ENCODE data around the gene RAB5A. TPM values are rescaled to one million over a fixed set of nuclear protein-coding genes. Genes with fewer than 3 reads are reported as not detected.

RAB5A gene
- total RNA-seq, 2 experiments from 2014 or later = 46.4 to 47.5 TPM

DNA sequence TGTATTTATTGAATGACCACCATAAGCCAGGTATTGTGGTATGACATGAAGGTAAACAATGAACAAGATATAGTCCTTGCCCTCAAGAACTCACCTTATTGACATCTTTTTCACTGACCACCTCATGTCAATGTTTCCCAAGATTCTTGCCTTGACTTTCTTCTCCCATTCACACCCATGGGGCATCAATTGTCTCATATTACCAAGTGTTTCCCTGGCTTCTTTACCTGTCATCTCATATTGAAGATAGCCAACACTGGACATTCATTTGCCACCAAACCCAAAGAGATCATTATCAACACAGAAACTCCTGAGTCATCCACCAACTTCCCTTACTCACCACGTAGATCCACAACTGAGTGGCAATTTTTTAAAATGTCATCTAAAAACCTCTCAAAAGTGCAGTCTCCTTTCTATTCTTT is 15.1 kb upstream of the RAB5A start:
- Mint-ChIP-seq H3K27me3 (ENCODE audit: low read depth) (peaks cover 10% of the 10 kb centered on the region), H3K36me3 (ENCODE audit: low read depth) (no peaks in the 10 kb centered on the region), H3K27ac (no peak overlapping the region), H3K4me1 (ENCODE audit: low read depth) (peaks cover 23% of the 10 kb centered on the region), H3K4me3 (no peak overlapping the region), H3K9me3 (no peaks in the 10 kb centered on the region)
- intact Hi-C loops (cut with micrococcal nuclease) = loop anchor here (1.0 kb wide), 2 partner anchors 16 to 45 kb away; partner anchors contain the start of gene RAB5A
- CTCF ChIA-PET = interaction anchor here (0.6 kb wide), 1 partner anchor 1474 kb away, joined by 3 read pairs; no protein-coding TSS in a partner anchor
- DNase-seq = no peak

DNA sequence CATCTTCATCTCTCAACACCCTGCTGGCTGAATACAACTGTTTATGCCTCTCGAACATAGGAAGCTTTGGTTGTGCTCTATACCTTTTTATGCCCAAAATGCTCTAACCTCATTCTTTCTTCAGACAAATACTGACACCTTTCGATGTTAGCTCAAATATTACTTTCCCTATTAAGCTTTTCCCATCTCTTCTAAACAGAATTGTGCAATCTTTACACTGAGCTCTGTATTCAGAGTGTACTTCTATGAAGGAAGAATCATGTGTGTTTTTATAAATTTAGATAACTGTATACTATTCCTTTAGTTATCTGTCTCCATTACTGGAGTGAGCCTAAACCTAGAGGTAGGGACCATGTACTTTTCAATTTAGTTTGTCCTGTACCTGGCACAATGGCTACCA is 14.5 kb upstream of the RAB5A start:
- Mint-ChIP-seq H3K36me3 (ENCODE audit: low read depth) (no peaks in the 10 kb centered on the region), H3K27me3 (ENCODE audit: low read depth) (peaks cover 10% of the 10 kb centered on the region), H3K9me3 (no peaks in the 10 kb centered on the region), H3K27ac (no peak overlapping the region), H3K4me1 (ENCODE audit: low read depth) (peaks cover 26% of the 10 kb centered on the region), H3K4me3 (no peak overlapping the region)
- CTCF ChIA-PET = no interaction called here
- intact Hi-C loops (cut with micrococcal nuclease) = no loop called here
- DNase-seq = no peak

DNA sequence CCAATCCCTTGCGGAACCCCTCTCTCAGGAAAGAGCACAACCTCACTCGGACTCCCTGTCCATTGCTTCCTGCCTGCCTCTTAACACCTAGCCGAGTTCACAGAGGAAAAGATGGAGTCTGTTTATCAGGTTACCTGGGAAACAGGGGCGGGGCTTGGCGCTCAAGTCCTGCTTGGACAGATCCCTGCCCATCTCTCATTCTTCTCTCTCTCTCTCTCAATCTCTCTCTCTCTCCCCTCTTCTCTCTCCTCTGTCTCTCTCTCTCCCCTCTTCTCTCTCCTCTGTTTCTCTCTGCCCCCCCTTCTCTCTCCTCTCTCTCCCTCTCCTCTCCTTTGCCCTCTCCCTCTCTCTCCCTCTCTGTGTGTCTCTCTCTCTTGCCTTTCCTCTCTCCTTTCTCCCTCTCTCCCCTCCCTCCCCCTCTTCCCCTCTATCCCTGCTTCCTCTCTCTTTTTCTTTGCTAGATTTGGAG is 12.8 kb upstream of the RAB5A start, which contains the start of gene EFHB:
Gene EFHB, minus strand, starts transcription at position 120 of the 469 bp plus-strand sequence. CDS start 199 bp downstream, outside the sequence.
- H3K4me3 Mint-ChIP-seq = no peak within 1 kb of the TSS
- H3K27me3 Mint-ChIP-seq (ENCODE audit: low read depth) = peaks cover 10% of the 10 kb centered on the region
- H3K36me3 Mint-ChIP-seq (ENCODE audit: low read depth) = no peaks in the 10 kb centered on the region
- H3K9me3 Mint-ChIP-seq = no peaks in the 10 kb centered on the region
- H3K4me1 Mint-ChIP-seq (ENCODE audit: low read depth) = peaks cover 31% of the 10 kb centered on the region
- peak; percentile 37 for DNase-seq
- intact Hi-C loops (cut with micrococcal nuclease) = no loop called here
- CTCF ChIA-PET = no interaction called here
- no peak within 1 kb of the TSS for H3K27ac Mint-ChIP-seq

- intact Hi-C loops (cut with micrococcal nuclease) = loop anchor here (1.0 to 2.0 kb wide), 4 partner anchors 9 to 249 kb away; partner anchors contain the start of genes KAT2B and SGO1
- peak overlapping the region; percentile 63 for H3K27ac Mint-ChIP-seq
- H3K27me3 Mint-ChIP-seq (ENCODE audit: low read depth) = peaks cover 6% of the 10 kb centered on the region
- peaks cover 13% of the 10 kb centered on the region for H3K4me1 Mint-ChIP-seq (ENCODE audit: low read depth)
- no peaks in the 10 kb centered on the region for H3K36me3 Mint-ChIP-seq (ENCODE audit: low read depth)
- H3K4me3 Mint-ChIP-seq = no peak overlapping the region
- H3K9me3 Mint-ChIP-seq = no peaks in the 10 kb centered on the region
- peak; percentile 31 for DNase-seq
- CTCF ChIA-PET = no interaction called here
Measured at GRCh38 chr3:19937459-19938294, 9.2 kb upstream of the RAB5A start.

DNA sequence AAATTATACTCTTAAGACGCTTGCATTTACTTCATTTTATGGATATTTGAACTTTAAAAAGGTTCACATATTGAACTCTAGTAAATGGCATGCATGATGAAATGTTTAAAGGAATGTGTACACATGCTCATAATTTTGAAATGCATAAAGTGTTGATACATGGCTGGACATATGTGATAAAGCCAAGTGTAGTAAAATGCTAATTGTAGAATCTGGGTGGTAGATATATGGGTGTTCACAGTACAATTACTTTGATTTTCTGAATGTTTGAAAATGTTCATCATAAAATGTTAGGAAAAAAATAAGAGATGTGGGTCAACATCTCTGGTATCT is 8.6 kb upstream of the RAB5A start:
- Mint-ChIP-seq H3K27ac (no peak overlapping the region), H3K27me3 (ENCODE audit: low read depth) (peaks cover 4% of the 10 kb centered on the region), H3K4me3 (no peak overlapping the region), H3K4me1 (ENCODE audit: low read depth) (peaks cover 11% of the 10 kb centered on the region), H3K36me3 (ENCODE audit: low read depth) (no peaks in the 10 kb centered on the region), H3K9me3 (no peaks in the 10 kb centered on the region)
- CTCF ChIA-PET = no interaction called here
- DNase-seq = no peak
- intact Hi-C loops (cut with micrococcal nuclease) = no loop called here

DNA sequence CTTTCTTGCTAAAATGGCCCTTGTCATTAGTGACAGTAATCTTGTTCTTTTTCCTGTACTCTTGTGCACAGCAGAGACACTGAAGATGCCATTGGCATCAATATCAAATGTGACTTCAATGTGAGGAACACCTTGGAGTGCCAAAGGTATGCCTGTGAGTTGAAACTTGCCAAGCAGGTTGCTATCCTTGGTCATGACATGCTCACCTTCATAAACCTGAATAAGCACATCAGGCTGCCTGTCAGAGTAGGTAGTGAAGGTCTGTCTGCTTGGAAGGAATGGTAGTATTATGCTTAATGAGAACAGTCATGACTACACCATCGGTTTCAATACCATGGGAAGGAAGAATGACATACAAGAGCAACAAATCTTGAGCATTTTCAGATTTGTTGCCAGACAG is 6.3 kb upstream of the RAB5A start:
- Mint-ChIP-seq H3K9me3 (no peaks in the 10 kb centered on the region), H3K4me1 (ENCODE audit: low read depth) (peaks cover 12% of the 10 kb centered on the region), H3K27me3 (ENCODE audit: low read depth) (no peaks in the 10 kb centered on the region), H3K4me3 (no peak overlapping the region), H3K27ac (no peak overlapping the region), H3K36me3 (ENCODE audit: low read depth) (no peaks in the 10 kb centered on the region)
- no peak for DNase-seq
- intact Hi-C loops (cut with micrococcal nuclease) = loop anchor here (10.0 kb wide), 1 partner anchor 1496 kb away; no protein-coding TSS in a partner anchor
- CTCF ChIA-PET = no interaction called here

DNA sequence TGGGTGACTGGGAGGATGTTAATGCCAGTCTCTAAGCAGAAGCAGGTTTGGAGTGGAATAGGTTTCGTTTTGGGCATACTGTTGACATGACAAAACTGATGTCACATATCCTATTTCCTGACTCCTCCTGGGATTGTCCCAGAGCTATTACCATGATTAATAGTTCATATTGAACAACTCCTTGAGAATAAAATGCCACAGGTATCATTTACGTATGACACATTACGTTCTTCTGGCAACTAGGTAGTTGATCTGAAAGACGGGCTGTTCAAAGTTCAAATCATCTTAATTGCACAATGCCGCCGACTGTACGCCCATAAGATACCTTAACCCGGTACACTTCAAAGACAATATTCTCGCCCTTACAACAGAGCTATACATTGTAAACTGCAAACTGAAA is 1.4 kb upstream of the RAB5A start:
- Mint-ChIP-seq H3K9me3 (no peaks in the 10 kb centered on the region), H3K4me3 (peak overlapping the region; percentile 100), H3K4me1 (ENCODE audit: low read depth) (peaks cover 33% of the 10 kb centered on the region), H3K36me3 (ENCODE audit: low read depth) (peaks cover 9% of the 10 kb centered on the region), H3K27ac (peak overlapping the region; percentile 100), H3K27me3 (ENCODE audit: low read depth) (no peaks in the 10 kb centered on the region)
- intact Hi-C loops (cut with micrococcal nuclease) = loop anchor here (5.0 to 10.0 kb wide), 3 partner anchors 58 to 1501 kb away; no protein-coding TSS in a partner anchor
- DNase-seq = no peak
- CTCF ChIA-PET = interaction anchor here (1.2 kb wide), 1 partner anchor 95 kb away, joined by 3 read pairs; the partner anchor contains the start of gene KAT2B

- CTCF ChIA-PET = no interaction called here
- peak overlapping the region; percentile 100 for H3K27ac Mint-ChIP-seq
- H3K4me1 Mint-ChIP-seq (ENCODE audit: low read depth) = peaks cover 37% of the 10 kb centered on the region
- H3K4me3 Mint-ChIP-seq = peak overlapping the region; percentile 100
- peaks cover 13% of the 10 kb centered on the region for H3K36me3 Mint-ChIP-seq (ENCODE audit: low read depth)
- no peaks in the 10 kb centered on the region for H3K27me3 Mint-ChIP-seq (ENCODE audit: low read depth)
- intact Hi-C loops (cut with micrococcal nuclease) = loop anchor here (1.0 to 10.0 kb wide), 6 partner anchors 9 to 1501 kb away; no protein-coding TSS in a partner anchor
- DNase-seq = no peak
- H3K9me3 Mint-ChIP-seq = no peaks in the 10 kb centered on the region
Measured at GRCh38 chr3:19945969-19946831, 697 bp upstream of the RAB5A start.

DNA sequence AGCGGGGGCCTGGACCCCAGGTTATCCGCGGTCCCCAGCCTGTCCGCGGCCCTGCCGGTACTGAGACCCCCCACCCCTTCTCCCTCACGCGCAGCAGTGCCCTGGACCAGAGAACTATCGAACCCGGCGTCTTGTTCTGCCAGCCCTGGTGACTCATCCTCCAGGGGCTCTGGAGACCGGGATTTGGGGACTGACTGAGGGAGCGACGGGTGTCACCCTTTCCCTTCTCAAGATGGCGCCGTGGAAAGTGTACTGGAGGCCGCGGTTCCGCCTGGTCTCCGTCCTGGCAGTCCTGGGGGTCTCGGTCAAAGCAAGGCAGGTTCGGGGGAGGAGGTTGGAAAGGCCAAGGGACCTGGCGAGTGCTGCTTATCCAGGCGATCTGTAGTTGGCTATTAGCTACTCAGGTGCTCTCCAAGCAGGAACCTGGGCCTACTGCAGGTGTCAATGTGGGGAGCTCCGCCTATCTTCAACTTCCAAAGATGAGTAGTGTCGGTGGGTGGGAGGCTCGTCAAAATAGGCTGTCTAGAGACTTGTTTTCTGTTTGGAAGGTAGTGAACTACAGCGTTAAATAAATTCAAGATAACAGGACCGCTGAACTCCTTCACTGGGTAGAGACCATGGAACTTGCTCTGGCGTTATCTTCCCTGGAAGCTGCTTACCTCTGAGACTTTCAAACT is 790 bp downstream of the RAB5A start:
- DNase-seq = peak; percentile 70
- H3K4me3 Mint-ChIP-seq = peak overlapping the region; percentile 100
- peaks cover 46% of the 10 kb centered on the region for H3K4me1 Mint-ChIP-seq (ENCODE audit: low read depth)
- no peaks in the 10 kb centered on the region for H3K9me3 Mint-ChIP-seq
- H3K36me3 Mint-ChIP-seq (ENCODE audit: low read depth) = peaks cover 22% of the 10 kb centered on the region
- no peaks in the 10 kb centered on the region for H3K27me3 Mint-ChIP-seq (ENCODE audit: low read depth)
- CTCF ChIA-PET = interaction anchor here (0.5 to 1.3 kb wide), 3 partner anchors 19 to 76 kb away, joined by 3 read pairs; no protein-coding TSS in a partner anchor
- H3K27ac Mint-ChIP-seq = peak overlapping the region; percentile 100
- intact Hi-C loops (cut with micrococcal nuclease) = loop anchor here (1.0 to 10.0 kb wide), 11 partner anchors 16 to 1503 kb away; partner anchors contain the start of gene SGO1

- H3K4me3 Mint-ChIP-seq = peak overlapping the region; percentile 100
- peaks cover 49% of the 10 kb centered on the region for H3K4me1 Mint-ChIP-seq (ENCODE audit: low read depth)
- H3K27me3 Mint-ChIP-seq (ENCODE audit: low read depth) = no peaks in the 10 kb centered on the region
- DNase-seq = no peak
- H3K9me3 Mint-ChIP-seq = no peaks in the 10 kb centered on the region
- H3K36me3 Mint-ChIP-seq (ENCODE audit: low read depth) = peaks cover 22% of the 10 kb centered on the region
- H3K27ac Mint-ChIP-seq = peak overlapping the region; percentile 100
- CTCF ChIA-PET = interaction anchor here (0.7 to 1.3 kb wide), 2 partner anchors 20 to 23 kb away, joined by 3 to 5 read pairs; no protein-coding TSS in a partner anchor
- intact Hi-C loops (cut with micrococcal nuclease) = loop anchor here (1.0 to 10.0 kb wide), 4 partner anchors 18 to 1503 kb away; no protein-coding TSS in a partner anchor
Measured at GRCh38 chr3:19948226-19948591, 1.3 kb downstream of the RAB5A start.

- no peak overlapping the region for H3K4me3 Mint-ChIP-seq
- no peak for DNase-seq
- intact Hi-C loops (cut with micrococcal nuclease) = no loop called here
- H3K27ac Mint-ChIP-seq = no peak overlapping the region
- H3K9me3 Mint-ChIP-seq = no peaks in the 10 kb centered on the region
- CTCF ChIA-PET = no interaction called here
- H3K4me1 Mint-ChIP-seq (ENCODE audit: low read depth) = peaks cover 51% of the 10 kb centered on the region
- H3K27me3 Mint-ChIP-seq (ENCODE audit: low read depth) = no peaks in the 10 kb centered on the region
- peaks cover 29% of the 10 kb centered on the region for H3K36me3 Mint-ChIP-seq (ENCODE audit: low read depth)
Measured at GRCh38 chr3:19950316-19950715, 3.4 kb downstream of the RAB5A start.

Measured in activated naive CD4-positive, alpha-beta T cell treated with anti-CD3 and anti-CD28 coated beads for 36 hours (primary cell).